ENCODE data around the gene VCL.

Gene VCL

GRCh38 chr10:74050653-74051052 is 52.7 kb downstream of the VCL start:
- Histone ChIP-seq H3K9me3 (no peaks in the 10 kb centered on the region), H3K36me3 (peaks cover 4% of the 10 kb centered on the region; the same call in 1 of the 2 replicates), H3K27me3 (no peaks in the 10 kb centered on the region), H3K4me3 (ENCODE audit: low read depth, low read length) (no peak overlapping the region), H3K4me1 (no peaks in the 10 kb centered on the region)
- TF ChIP-seq CTCF (IDR thresholded peaks at IDR 0.05; ENCODE audit: low read depth, low read length): no peak
- no peak for DNase-seq

- Histone ChIP-seq H3K4me3 (ENCODE audit: low read depth, low read length) (no peak overlapping the region), H3K36me3 (no peaks in the 10 kb centered on the region), H3K9me3 (no peaks in the 10 kb centered on the region), H3K27me3 (no peaks in the 10 kb centered on the region), H3K4me1 (no peaks in the 10 kb centered on the region)
- DNase-seq: no peak
- no peak for TF ChIP-seq CTCF (IDR thresholded peaks at IDR 0.05; ENCODE audit: low read depth, low read length)
Observed at GRCh38 chr10:74051736-74052342, 53.9 kb downstream of the VCL start.

- no peak for TF ChIP-seq CTCF (IDR thresholded peaks at IDR 0.05; ENCODE audit: low read depth, low read length)
- Histone ChIP-seq H3K9me3 (no peaks in the 10 kb centered on the region), H3K27me3 (no peaks in the 10 kb centered on the region), H3K36me3 (no peaks in the 10 kb centered on the region), H3K4me3 (ENCODE audit: low read depth, low read length) (no peak overlapping the region), H3K4me1 (no peaks in the 10 kb centered on the region)
- DNase-seq: no peak
Observed at GRCh38 chr10:74052994-74053393, 55.1 kb downstream of the VCL start.

- DNase-seq: no peak
- TF ChIP-seq CTCF (IDR thresholded peaks at IDR 0.05; ENCODE audit: low read depth, low read length): no peak
- Histone ChIP-seq H3K4me1 (no peaks in the 10 kb centered on the region), H3K36me3 (no peaks in the 10 kb centered on the region), H3K27me3 (no peaks in the 10 kb centered on the region), H3K4me3 (ENCODE audit: low read depth, low read length) (no peak overlapping the region), H3K9me3 (no peaks in the 10 kb centered on the region)
Observed at GRCh38 chr10:74055383-74056049, 57.6 kb downstream of the VCL start.

- Histone ChIP-seq H3K27me3 (no peaks in the 10 kb centered on the region), H3K36me3 (no peaks in the 10 kb centered on the region), H3K9me3 (no peaks in the 10 kb centered on the region), H3K4me1 (no peaks in the 10 kb centered on the region), H3K4me3 (ENCODE audit: low read depth, low read length) (no peak overlapping the region)
- no peak for DNase-seq
- TF ChIP-seq CTCF (IDR thresholded peaks at IDR 0.05; ENCODE audit: low read depth, low read length): no peak
Observed at GRCh38 chr10:74056050-74056818, 58.3 kb downstream of the VCL start.

- Histone ChIP-seq H3K36me3 (no peaks in the 10 kb centered on the region), H3K4me3 (ENCODE audit: low read depth, low read length) (no peak overlapping the region), H3K9me3 (no peaks in the 10 kb centered on the region), H3K4me1 (no peaks in the 10 kb centered on the region), H3K27me3 (no peaks in the 10 kb centered on the region)
- no peak for TF ChIP-seq CTCF (IDR thresholded peaks at IDR 0.05; ENCODE audit: low read depth, low read length)
- no peak for DNase-seq
Observed at GRCh38 chr10:74058071-74058470, 60.2 kb downstream of the VCL start.

Data from BE2C (cell line).